HEK293 (cell line): ENCODE measurements around the gene B2M.

Experiments used
- CTCF ChIA-PET: fragments of 350-600 bp; formaldehyde crosslinking; extraction: SDS; loops from one replicate; lab custom pipeline; 2021; ENCODE audit warnings: antibody characterized with exemption; lab: Yijun Ruan, JAX
- POLR2A ChIA-PET: fragments of 300-600 bp; formaldehyde crosslinking; extraction: SDS; loops from one replicate; lab custom pipeline; 2020; ENCODE audit warnings: antibody characterized with exemption, inconsistent platforms; lab: Yijun Ruan, JAX
- H3K27ac ChIP-seq: fragments of 200-500 bp; sonication (Bioruptor generic); 2 replicates; pipeline ENCODE4 v1.5.1; 2014; ENCODE audit warnings: low read depth, low read length, control low read depth, inconsistent platforms; ENCODE audit errors: extremely low read depth
- H3K36me3 ChIP-seq, 2 experiments: fragments of 200-500 bp in 1 of 2; sonication (Bioruptor generic) in 1 of 2; 1 replicate in 1 of 2; 2 replicates in 1 of 2; pipeline ENCODE4 v1.5.1; 2014 to 2017; ENCODE audit warnings: inconsistent platforms in 2 of 2, low read length in 2 of 2; ENCODE audit not compliant: control insufficient read depth in 2 of 2, insufficient read depth in 1 of 2
- H3K4me1 ChIP-seq: fragments of 200-500 bp; sonication (Bioruptor generic); 2 replicates; pipeline ENCODE4 v1.5.1; 2014; ENCODE audit warnings: mild to moderate bottlenecking, low read length, inconsistent platforms; ENCODE audit not compliant: control insufficient read depth, insufficient read depth
- H3K4me3 ChIP-seq: 2 replicates; pipeline ENCODE4 v1.5.1; 2011; ENCODE audit warnings: low read depth, mild to moderate bottlenecking, control low read depth, low read length, moderate library complexity
- H3K9me3 ChIP-seq: fragments of 200-500 bp; sonication (Bioruptor generic); 2 replicates; pipeline ENCODE4 v1.5.1; 2014; ENCODE audit warnings: low read depth, low read length, inconsistent platforms; ENCODE audit not compliant: control insufficient read depth, insufficient read depth
- FEZF1 ChIP-seq: fragments of 450-650 bp; formaldehyde crosslinking; IDR thresholded peaks from 2 replicates; pipeline ENCODE4 v1.5.1; 2016; ENCODE audit warnings: missing biosample characterization, missing genetic modification characterization
- GLI2 ChIP-seq: fragments of 450-650 bp; formaldehyde crosslinking; IDR thresholded peaks from 2 replicates; pipeline ENCODE4; 2017; ENCODE audit warnings: missing biosample characterization, missing genetic modification characterization, low read depth, borderline replicate concordance
- KLF16 ChIP-seq: fragments of 450-650 bp; formaldehyde crosslinking; IDR thresholded peaks from 2 replicates; pipeline ENCODE4 v1.5.1; 2017; ENCODE audit warnings: missing biosample characterization, missing genetic modification characterization
- MYNN ChIP-seq: fragments of 450-650 bp; formaldehyde crosslinking; IDR thresholded peaks from 2 replicates; pipeline ENCODE4 v1.5.1; 2016; ENCODE audit warnings: missing biosample characterization, missing genetic modification characterization, borderline replicate concordance
- YY1 ChIP-seq: fragments of 450-650 bp; formaldehyde crosslinking; IDR thresholded peaks from 2 replicates; pipeline ENCODE4 v1.5.1; 2018; ENCODE audit warnings: missing biosample characterization, missing genetic modification characterization
- ZBTB1 ChIP-seq: fragments of 450-650 bp; formaldehyde crosslinking; IDR thresholded peaks from 2 replicates; pipeline ENCODE4 v1.5.1; 2016; ENCODE audit warnings: missing biosample characterization, missing genetic modification characterization
- ZFP37 ChIP-seq: fragments of 450-650 bp; formaldehyde crosslinking; IDR thresholded peaks from 2 replicates; pipeline ENCODE4 v1.5.1; 2016; ENCODE audit warnings: missing biosample characterization, missing genetic modification characterization
- ZNF132 ChIP-seq: fragments of 450-650 bp; formaldehyde crosslinking; IDR thresholded peaks from 2 replicates; pipeline ENCODE4 v1.5.1; 2017; ENCODE audit warnings: missing biosample characterization, missing genetic modification characterization, borderline replicate concordance
- ZNF19 ChIP-seq: fragments of 450-650 bp; formaldehyde crosslinking; IDR thresholded peaks from 2 replicates; pipeline ENCODE4; 2016; ENCODE audit warnings: missing biosample characterization, missing genetic modification characterization, low read depth
- ZNF24 ChIP-seq: fragments of 450-650 bp; formaldehyde crosslinking; IDR thresholded peaks from 2 replicates; pipeline ENCODE4 v1.5.1; 2016; ENCODE audit warnings: missing biosample characterization, missing genetic modification characterization
- ZNF266 ChIP-seq: fragments of 450-650 bp; formaldehyde crosslinking; IDR thresholded peaks from 2 replicates; pipeline ENCODE4 v1.5.1; 2016; ENCODE audit warnings: missing biosample characterization, missing genetic modification characterization, low read depth
- ZNF274 ChIP-seq, 2 experiments: fragments of 200-500 bp in 1 of 2; fragments of 450-650 bp in 1 of 2; sonication (Bioruptor generic) in 1 of 2; formaldehyde crosslinking in 1 of 2; IDR thresholded peaks; 2 replicates each; pipeline versions ENCODE4 v1.5.1 to v1.6.1; 2014 to 2016; ENCODE audit warnings: borderline replicate concordance in 1 of 2, inconsistent platforms in 1 of 2, low read length in 1 of 2, missing biosample characterization in 1 of 2, missing genetic modification characterization in 1 of 2
- ZNF292 ChIP-seq: fragments of 450-650 bp; formaldehyde crosslinking; IDR thresholded peaks from 2 replicates; pipeline ENCODE4 v1.5.1; 2016; ENCODE audit warnings: low read depth, missing biosample characterization, missing genetic modification characterization, borderline replicate concordance
- ZNF302 ChIP-seq: fragments of 450-650 bp; formaldehyde crosslinking; IDR thresholded peaks from 2 replicates; pipeline ENCODE4 v1.5.1; 2016; ENCODE audit warnings: missing biosample characterization, missing genetic modification characterization, low read depth
- ZNF311 ChIP-seq: fragments of 450-650 bp; formaldehyde crosslinking; IDR thresholded peaks from 2 replicates; pipeline ENCODE4 v1.5.1; 2017; ENCODE audit warnings: missing biosample characterization, missing genetic modification characterization, borderline replicate concordance
- ZNF510 ChIP-seq: fragments of 450-650 bp; formaldehyde crosslinking; IDR thresholded peaks from 2 replicates; pipeline ENCODE4 v1.5.1; 2018; ENCODE audit warnings: mild to moderate bottlenecking, missing genetic modification characterization, missing biosample characterization; ENCODE audit not compliant: insufficient replicate concordance
- ZNF521 ChIP-seq: fragments of 450-650 bp; formaldehyde crosslinking; IDR thresholded peaks from 2 replicates; pipeline ENCODE4 v1.5.1; 2017; ENCODE audit warnings: missing biosample characterization, mild to moderate bottlenecking, missing genetic modification characterization
- ZNF530 ChIP-seq: fragments of 450-650 bp; formaldehyde crosslinking; IDR thresholded peaks from 2 replicates; pipeline ENCODE4 v1.5.1; 2016; ENCODE audit warnings: low read depth, missing biosample characterization, missing genetic modification characterization
- ZNF561 ChIP-seq: fragments of 450-650 bp; IDR thresholded peaks from 2 replicates; pipeline ENCODE4 v1.5.1; 2018; ENCODE audit warnings: missing biosample characterization, missing genetic modification characterization, borderline replicate concordance
- ZNF600 ChIP-seq: fragments of 450-650 bp; formaldehyde crosslinking; IDR thresholded peaks from 2 replicates; pipeline ENCODE4 v1.5.1; 2016; ENCODE audit warnings: missing biosample characterization, missing genetic modification characterization
- ZNF610 ChIP-seq: fragments of 450-650 bp; formaldehyde crosslinking; IDR thresholded peaks from 2 replicates; pipeline ENCODE4 v1.5.1; 2016; ENCODE audit warnings: missing biosample characterization, missing genetic modification characterization, borderline replicate concordance
- ZNF624 ChIP-seq: fragments of 450-650 bp; formaldehyde crosslinking; IDR thresholded peaks from 2 replicates; pipeline ENCODE4 v1.5.1; 2017; ENCODE audit warnings: missing biosample characterization, missing genetic modification characterization
- ZNF645 ChIP-seq: fragments of 450-650 bp; formaldehyde crosslinking; IDR thresholded peaks from 2 replicates; pipeline ENCODE4; 2016; ENCODE audit warnings: missing biosample characterization, missing genetic modification characterization
- ZNF658 ChIP-seq: fragments of 450-650 bp; formaldehyde crosslinking; IDR thresholded peaks from 2 replicates; pipeline ENCODE4; 2016; ENCODE audit warnings: missing biosample characterization, missing genetic modification characterization
- TF ChIP-seq, protein P1 (sequence below): fragments of 450-650 bp; formaldehyde crosslinking; IDR thresholded peaks from 2 replicates; pipeline ENCODE4 v1.5.1; 2016; ENCODE audit warnings: missing biosample characterization, missing genetic modification characterization
- TF ChIP-seq, protein P2 (sequence below): fragments of 450-650 bp; formaldehyde crosslinking; IDR thresholded peaks from 2 replicates; pipeline ENCODE4 v1.5.1; 2017; ENCODE audit warnings: missing biosample characterization, missing genetic modification characterization
- TF ChIP-seq, protein P3 (sequence below): fragments of 450-650 bp; formaldehyde crosslinking; IDR thresholded peaks from 2 replicates; pipeline ENCODE4 v1.5.1; 2016; ENCODE audit warnings: missing biosample characterization, missing genetic modification characterization
- TF ChIP-seq, protein P4 (sequence below): fragments of 450-650 bp; formaldehyde crosslinking; IDR thresholded peaks from 2 replicates; pipeline ENCODE4 v1.5.0; 2017; ENCODE audit warnings: missing biosample characterization, missing genetic modification characterization, borderline replicate concordance

The B2M gene

DNA sequence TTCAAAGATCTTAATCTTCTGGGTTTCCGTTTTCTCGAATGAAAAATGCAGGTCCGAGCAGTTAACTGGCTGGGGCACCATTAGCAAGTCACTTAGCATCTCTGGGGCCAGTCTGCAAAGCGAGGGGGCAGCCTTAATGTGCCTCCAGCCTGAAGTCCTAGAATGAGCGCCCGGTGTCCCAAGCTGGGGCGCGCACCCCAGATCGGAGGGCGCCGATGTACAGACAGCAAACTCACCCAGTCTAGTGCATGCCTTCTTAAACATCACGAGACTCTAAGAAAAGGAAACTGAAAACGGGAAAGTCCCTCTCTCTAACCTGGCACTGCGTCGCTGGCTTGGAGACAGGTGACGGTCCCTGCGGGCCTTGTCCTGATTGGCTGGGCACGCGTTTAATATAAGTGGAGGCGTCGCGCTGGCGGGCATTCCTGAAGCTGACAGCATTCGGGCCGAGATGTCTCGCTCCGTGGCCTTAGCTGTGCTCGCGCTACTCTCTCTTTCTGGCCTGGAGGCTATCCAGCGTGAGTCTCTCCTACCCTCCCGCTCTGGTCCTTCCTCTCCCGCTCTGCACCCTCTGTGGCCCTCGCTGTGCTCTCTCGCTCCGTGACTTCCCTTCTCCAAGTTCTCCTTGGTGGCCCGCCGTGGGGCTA lies at the start of gene B2M, which contains the start of gene PATL2:
Gene B2M (plus strand): TSS at position 422 of the 647 bp plus-strand sequence. CDS start 30 bp downstream, at position 452.
Gene PATL2 (minus strand): TSS at position 228 of the 647 bp plus-strand sequence. CDS start 34,833 bp downstream, outside the sequence.
- Histone ChIP-seq H3K27ac (peak within 1 kb of the TSS; percentile 69), H3K36me3 (peaks cover 2 to 17% of the 10 kb centered on the region in 2 experiments; a peak in 2 of 3 replicates), H3K9me3 (no peaks in the 10 kb centered on the region), H3K4me1 (no peaks in the 10 kb centered on the region), H3K4me3 (peak within 1 kb of the TSS; percentile 89)
- CTCF ChIA-PET, result interaction anchor here (0.5 to 2.8 kb wide), 7 partner anchors 21 to 738 kb away, joined by 3 to 13 read pairs (median 6); partner anchors contain the start of genes SPG11 and TRIM69
- POLR2A ChIA-PET, result interaction anchor here (0.5 to 3.7 kb wide), 9 partner anchors 10 to 422 kb away, joined by 3 to 37 read pairs (median 15); partner anchors contain the start of genes SPG11 and TRIM69
- TF ChIP-seq ZNF266 (tag by site-specific recombination) (no peak), ZFP37 (peak; percentile 31; the same call in 1 of the 2 replicates), ZNF132 (tag by site-specific recombination) (no peak), ZBTB1 (tag by site-specific recombination) (no peak), MYNN (tag by site-specific recombination) (no peak), ZNF530 (tag by site-specific recombination) (no peak), ZNF311 (tag by site-specific recombination) (no peak), ZNF19 (no peak), ZNF510 (no peak), ZNF561 (no peak; the same call in 1 of the 2 replicates), ZNF292 (tag by site-specific recombination) (no peak), ZNF274 (IDR thresholded peaks at IDR 0.05; ENCODE audit: low read length) (no peak), ZNF274 (tag by site-specific recombination; IDR thresholded peaks at IDR 0.05; ENCODE audit: borderline replicate concordance) (no peak), ZNF610 (tag by site-specific recombination) (0 out of 2 replicates have a peak, but pooled peaks have one; percentile 21), YY1 (tag by site-specific recombination) (no peak), ZNF521 (tag by site-specific recombination) (no peak), ZNF600 (0 out of 2 replicates have a peak, but pooled peaks have one; percentile 32), GLI2 (tag by site-specific recombination) (no peak), ZNF645 (no peak), KLF16 (tag by site-specific recombination) (no peak), FEZF1 (tag by site-specific recombination) (no peak), ZNF658 (tag by site-specific recombination) (no peak), ZNF624 (no peak), ZNF24 (tag by site-specific recombination) (peak; percentile 24; the same call in 1 of the 2 replicates), ZNF302 (no peak)
- TF ChIP-seq, protein P1, sequence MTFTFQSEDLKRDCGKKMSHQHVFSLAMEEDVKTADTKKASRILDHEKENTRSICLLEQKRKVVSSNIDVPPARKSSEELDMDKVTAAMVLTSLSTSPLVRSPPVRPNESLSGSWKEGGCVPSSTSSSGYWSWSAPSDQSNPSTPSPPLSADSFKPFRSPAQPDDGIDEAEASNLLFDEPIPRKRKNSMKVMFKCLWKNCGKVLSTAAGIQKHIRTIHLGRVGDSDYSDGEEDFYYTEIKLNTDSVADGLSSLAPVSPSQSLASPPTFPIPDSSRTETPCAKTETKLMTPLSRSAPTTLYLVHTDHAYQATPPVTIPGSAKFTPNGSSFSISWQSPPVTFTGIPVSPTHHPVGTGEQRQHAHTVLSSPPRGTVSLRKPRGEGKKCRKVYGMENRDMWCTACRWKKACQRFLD, result no peak
- TF ChIP-seq, protein P2, sequence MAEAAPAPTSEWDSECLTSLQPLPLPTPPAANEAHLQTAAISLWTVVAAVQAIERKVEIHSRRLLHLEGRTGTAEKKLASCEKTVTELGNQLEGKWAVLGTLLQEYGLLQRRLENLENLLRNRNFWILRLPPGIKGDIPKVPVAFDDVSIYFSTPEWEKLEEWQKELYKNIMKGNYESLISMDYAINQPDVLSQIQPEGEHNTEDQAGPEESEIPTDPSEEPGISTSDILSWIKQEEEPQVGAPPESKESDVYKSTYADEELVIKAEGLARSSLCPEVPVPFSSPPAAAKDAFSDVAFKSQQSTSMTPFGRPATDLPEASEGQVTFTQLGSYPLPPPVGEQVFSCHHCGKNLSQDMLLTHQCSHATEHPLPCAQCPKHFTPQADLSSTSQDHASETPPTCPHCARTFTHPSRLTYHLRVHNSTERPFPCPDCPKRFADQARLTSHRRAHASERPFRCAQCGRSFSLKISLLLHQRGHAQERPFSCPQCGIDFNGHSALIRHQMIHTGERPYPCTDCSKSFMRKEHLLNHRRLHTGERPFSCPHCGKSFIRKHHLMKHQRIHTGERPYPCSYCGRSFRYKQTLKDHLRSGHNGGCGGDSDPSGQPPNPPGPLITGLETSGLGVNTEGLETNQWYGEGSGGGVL (tag by site-specific recombination), result no peak
- TF ChIP-seq, protein P3, sequence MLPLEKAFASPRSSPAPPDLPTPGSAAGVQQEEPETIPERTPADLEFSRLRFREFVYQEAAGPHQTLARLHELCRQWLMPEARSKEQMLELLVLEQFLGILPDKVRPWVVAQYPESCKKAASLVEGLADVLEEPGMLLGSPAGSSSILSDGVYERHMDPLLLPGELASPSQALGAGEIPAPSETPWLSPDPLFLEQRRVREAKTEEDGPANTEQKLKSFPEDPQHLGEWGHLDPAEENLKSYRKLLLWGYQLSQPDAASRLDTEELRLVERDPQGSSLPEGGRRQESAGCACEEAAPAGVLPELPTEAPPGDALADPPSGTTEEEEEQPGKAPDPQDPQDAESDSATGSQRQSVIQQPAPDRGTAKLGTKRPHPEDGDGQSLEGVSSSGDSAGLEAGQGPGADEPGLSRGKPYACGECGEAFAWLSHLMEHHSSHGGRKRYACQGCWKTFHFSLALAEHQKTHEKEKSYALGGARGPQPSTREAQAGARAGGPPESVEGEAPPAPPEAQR (tag by site-specific recombination), result no peak
- TF ChIP-seq, protein P4, sequence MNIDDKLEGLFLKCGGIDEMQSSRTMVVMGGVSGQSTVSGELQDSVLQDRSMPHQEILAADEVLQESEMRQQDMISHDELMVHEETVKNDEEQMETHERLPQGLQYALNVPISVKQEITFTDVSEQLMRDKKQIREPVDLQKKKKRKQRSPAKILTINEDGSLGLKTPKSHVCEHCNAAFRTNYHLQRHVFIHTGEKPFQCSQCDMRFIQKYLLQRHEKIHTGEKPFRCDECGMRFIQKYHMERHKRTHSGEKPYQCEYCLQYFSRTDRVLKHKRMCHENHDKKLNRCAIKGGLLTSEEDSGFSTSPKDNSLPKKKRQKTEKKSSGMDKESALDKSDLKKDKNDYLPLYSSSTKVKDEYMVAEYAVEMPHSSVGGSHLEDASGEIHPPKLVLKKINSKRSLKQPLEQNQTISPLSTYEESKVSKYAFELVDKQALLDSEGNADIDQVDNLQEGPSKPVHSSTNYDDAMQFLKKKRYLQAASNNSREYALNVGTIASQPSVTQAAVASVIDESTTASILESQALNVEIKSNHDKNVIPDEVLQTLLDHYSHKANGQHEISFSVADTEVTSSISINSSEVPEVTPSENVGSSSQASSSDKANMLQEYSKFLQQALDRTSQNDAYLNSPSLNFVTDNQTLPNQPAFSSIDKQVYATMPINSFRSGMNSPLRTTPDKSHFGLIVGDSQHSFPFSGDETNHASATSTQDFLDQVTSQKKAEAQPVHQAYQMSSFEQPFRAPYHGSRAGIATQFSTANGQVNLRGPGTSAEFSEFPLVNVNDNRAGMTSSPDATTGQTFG (tag by site-specific recombination), result no peak
